ENCODE measurements around the gene BCL6B. TPM values are rescaled to one million over a fixed set of nuclear protein-coding genes. Genes with fewer than 3 reads are reported as not detected.

BCL6B gene
- total and polyA plus RNA-seq, 10 of the 15 experiments (the other 5 are each of a cell fraction or from before 2014, with no cell fraction given), result 0.06 to 0.85 (median 0.11) TPM; not detected in 1

DNA sequence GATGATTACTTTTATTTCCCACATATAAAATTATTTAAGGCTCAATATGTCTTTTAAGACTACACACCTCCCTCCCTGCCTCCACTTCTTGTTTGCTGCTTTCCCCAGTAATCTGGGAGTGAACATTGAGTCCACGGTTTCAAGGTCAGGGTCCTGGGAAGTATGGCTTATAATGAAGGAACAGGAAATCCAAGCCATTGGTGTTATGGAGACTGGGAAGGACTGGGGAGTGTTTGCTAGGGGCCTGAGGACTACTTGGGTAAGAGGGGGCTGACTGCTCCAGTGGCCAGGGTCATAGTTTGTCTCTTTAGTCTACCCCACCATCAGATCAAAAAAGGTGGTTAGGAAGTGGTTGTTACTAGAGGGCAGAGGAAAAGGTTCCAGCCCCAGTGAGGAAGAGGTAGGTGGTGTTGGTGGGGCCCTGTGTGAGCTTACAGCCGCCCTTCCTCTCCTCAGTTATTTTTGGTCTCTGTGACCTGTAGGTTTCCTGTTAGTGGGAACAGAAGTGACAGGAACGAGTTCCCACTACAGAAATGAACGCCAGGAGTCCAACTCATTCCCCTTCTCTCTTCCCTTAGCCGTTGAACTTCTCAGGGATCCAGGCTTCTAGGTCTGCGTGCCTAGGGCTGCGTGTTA, 12.2 kb downstream of the BCL6B start (continued):
- TF ChIP-seq, protein P1, sequence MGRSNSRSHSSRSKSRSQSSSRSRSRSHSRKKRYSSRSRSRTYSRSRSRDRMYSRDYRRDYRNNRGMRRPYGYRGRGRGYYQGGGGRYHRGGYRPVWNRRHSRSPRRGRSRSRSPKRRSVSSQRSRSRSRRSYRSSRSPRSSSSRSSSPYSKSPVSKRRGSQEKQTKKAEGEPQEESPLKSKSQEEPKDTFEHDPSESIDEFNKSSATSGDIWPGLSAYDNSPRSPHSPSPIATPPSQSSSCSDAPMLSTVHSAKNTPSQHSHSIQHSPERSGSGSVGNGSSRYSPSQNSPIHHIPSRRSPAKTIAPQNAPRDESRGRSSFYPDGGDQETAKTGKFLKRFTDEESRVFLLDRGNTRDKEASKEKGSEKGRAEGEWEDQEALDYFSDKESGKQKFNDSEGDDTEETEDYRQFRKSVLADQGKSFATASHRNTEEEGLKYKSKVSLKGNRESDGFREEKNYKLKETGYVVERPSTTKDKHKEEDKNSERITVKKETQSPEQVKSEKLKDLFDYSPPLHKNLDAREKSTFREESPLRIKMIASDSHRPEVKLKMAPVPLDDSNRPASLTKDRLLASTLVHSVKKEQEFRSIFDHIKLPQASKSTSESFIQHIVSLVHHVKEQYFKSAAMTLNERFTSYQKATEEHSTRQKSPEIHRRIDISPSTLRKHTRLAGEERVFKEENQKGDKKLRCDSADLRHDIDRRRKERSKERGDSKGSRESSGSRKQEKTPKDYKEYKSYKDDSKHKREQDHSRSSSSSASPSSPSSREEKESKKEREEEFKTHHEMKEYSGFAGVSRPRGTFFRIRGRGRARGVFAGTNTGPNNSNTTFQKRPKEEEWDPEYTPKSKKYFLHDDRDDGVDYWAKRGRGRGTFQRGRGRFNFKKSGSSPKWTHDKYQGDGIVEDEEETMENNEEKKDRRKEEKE (IDR thresholded peaks at IDR 0.05), result no peak
- TF ChIP-seq ETV6 (conservative IDR thresholded peaks at IDR 0.05 in 1 of 2, IDR thresholded peaks at IDR 0.05 in 1 of 2; ENCODE audit: borderline replicate concordance in 1 of 2, low read depth in 1 of 2) (peak in 1 of 2 experiments; percentile 89; a peak in 2 of 4 replicates), MEF2B (IDR thresholded peaks at IDR 0.05; ENCODE audit: partially characterized antibody, poor library complexity, severe bottlenecking) (peak; percentile 58), BRCA1 (IDR thresholded peaks at IDR 0.05; ENCODE audit: low read depth, low read length) (no peak), NR2F1 (conservative IDR thresholded peaks at IDR 0.05) (peak; percentile 22; the same call in 1 of the 2 replicates), BHLHE40 (IDR thresholded peaks at IDR 0.05; ENCODE audit: borderline replicate concordance in 1 of 2, low read depth in 2 of 2, low read length in 1 of 2) (no peak), ESRRA (IDR thresholded peaks at IDR 0.05; ENCODE audit: low read length) (no peak), IKZF1 (conservative IDR thresholded peaks at IDR 0.05) (peak; percentile 72), EED (IDR thresholded peaks at IDR 0.05; ENCODE audit: low read depth) (peak; percentile 53), HDGF (IDR thresholded peaks at IDR 0.05) (no peak), MEF2A (IDR thresholded peaks at IDR 0.05; ENCODE audit: insufficient read depth, low read depth, low read length) (peak; percentile 81; the same call in 1 of the 2 replicates), ZZZ3 (IDR thresholded peaks at IDR 0.05; ENCODE audit: control insufficient read depth, insufficient read length, low read depth) (no peak), ATF7 (IDR thresholded peaks at IDR 0.05; ENCODE audit: low read depth) (peak; percentile 7; the same call in 1 of the 2 replicates), LARP7 (IDR thresholded peaks at IDR 0.05) (0 out of 2 replicates have a peak, but pooled peaks have one; percentile 35), IKZF2 (IDR thresholded peaks at IDR 0.05) (peak; percentile 38 to 50; a peak in 3 of 4 replicates), EP300 (IDR thresholded peaks at IDR 0.05; ENCODE audit: borderline replicate concordance in 1 of 2, control insufficient read depth in 1 of 2, low read depth in 2 of 2, low read length in 2 of 2) (peak in 1 of 2 experiments; percentile 36; a peak in 1 of 4 replicates)
- TF ChIP-seq, protein P2, sequence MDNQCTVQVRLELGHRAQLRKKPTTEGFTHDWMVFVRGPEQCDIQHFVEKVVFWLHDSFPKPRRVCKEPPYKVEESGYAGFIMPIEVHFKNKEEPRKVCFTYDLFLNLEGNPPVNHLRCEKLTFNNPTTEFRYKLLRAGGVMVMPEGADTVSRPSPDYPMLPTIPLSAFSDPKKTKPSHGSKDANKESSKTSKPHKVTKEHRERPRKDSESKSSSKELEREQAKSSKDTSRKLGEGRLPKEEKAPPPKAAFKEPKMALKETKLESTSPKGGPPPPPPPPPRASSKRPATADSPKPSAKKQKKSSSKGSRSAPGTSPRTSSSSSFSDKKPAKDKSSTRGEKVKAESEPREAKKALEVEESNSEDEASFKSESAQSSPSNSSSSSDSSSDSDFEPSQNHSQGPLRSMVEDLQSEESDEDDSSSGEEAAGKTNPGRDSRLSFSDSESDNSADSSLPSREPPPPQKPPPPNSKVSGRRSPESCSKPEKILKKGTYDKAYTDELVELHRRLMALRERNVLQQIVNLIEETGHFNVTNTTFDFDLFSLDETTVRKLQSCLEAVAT (IDR thresholded peaks at IDR 0.05), result no peak

Data from GM12878 (cell line).